Thymus (tissue), 11 donors: ENCODE data around the gene BCL2L15. TPM values are rescaled to one million over a fixed set of nuclear protein-coding genes. Genes with fewer than 3 reads are reported as not detected.

Experiments
- DNase-seq, 9 donors: peaks; one replicate each; pipeline ENCODE4 v3.0.0-alpha.2; 2013; ENCODE audit warnings: low spot score in 9 of 9, low read depth in 6 of 9, missing footprints in 1 of 9
- H3K27ac ChIP-seq, 2 donors: one replicate each; pipeline ENCODE4 v1.5.1; 2013; ENCODE audit warnings: control low read depth in 1 of 2, low read depth in 1 of 2, low read length in 1 of 2, mild to moderate bottlenecking in 1 of 2, moderate library complexity in 1 of 2
- H3K27me3 ChIP-seq, 2 donors: one replicate each; pipeline ENCODE4 v1.5.1; 2013; ENCODE audit warnings: low read length in 1 of 2; ENCODE audit not compliant: control insufficient read depth in 2 of 2, insufficient read depth in 1 of 2
- H3K36me3 ChIP-seq, 2 donors: one replicate each; pipeline ENCODE4 v1.5.1; 2013; ENCODE audit warnings: low read length in 1 of 2, mild to moderate bottlenecking in 1 of 2, moderate library complexity in 1 of 2; ENCODE audit not compliant: control insufficient read depth in 2 of 2, insufficient read depth in 2 of 2
- H3K4me1 ChIP-seq, 2 donors: one replicate each; pipeline ENCODE4 v1.5.1; 2013; ENCODE audit warnings: low read length in 2 of 2; ENCODE audit not compliant: control insufficient read depth in 2 of 2, insufficient read depth in 2 of 2
- H3K4me3 ChIP-seq, 2 donors: one replicate each; pipeline ENCODE4 v1.5.1; 2013; ENCODE audit warnings: low read length in 2 of 2, control low read depth in 1 of 2, mild to moderate bottlenecking in 1 of 2
- H3K9me3 ChIP-seq, 2 donors: one replicate each; pipeline ENCODE4 v1.5.1; 2013; ENCODE audit warnings: low read length in 1 of 2, mild to moderate bottlenecking in 1 of 2; ENCODE audit not compliant: control insufficient read depth in 2 of 2, insufficient read depth in 1 of 2
- WGBS: extraction: QIAGEN DNeasy Blood & Tissue Kit; methylation state at CpG from one replicate; pipeline ENCODE4 v1.1.7; 2013; 5-methylcytosine and 5-hydroxymethylcytosine counted together
- polyA plus RNA-seq: library from polyadenylated mRNA; stranded (reverse); fragments of 200-250 nt; gene quantifications from one replicate; pipeline ENCODE4 v1.2.3, GENCODE V29; 2013
- total RNA-seq: library from RNA; stranded (reverse); fragments of 120-200 nt; gene quantifications from one replicate; pipeline ENCODE4 v1.2.4, GENCODE V29; 2013
- donor health status: healthy.

BCL2L15 gene
- total and polyA plus RNA-seq, 2 donors, result 0.76 to 1.8 TPM

DNA sequence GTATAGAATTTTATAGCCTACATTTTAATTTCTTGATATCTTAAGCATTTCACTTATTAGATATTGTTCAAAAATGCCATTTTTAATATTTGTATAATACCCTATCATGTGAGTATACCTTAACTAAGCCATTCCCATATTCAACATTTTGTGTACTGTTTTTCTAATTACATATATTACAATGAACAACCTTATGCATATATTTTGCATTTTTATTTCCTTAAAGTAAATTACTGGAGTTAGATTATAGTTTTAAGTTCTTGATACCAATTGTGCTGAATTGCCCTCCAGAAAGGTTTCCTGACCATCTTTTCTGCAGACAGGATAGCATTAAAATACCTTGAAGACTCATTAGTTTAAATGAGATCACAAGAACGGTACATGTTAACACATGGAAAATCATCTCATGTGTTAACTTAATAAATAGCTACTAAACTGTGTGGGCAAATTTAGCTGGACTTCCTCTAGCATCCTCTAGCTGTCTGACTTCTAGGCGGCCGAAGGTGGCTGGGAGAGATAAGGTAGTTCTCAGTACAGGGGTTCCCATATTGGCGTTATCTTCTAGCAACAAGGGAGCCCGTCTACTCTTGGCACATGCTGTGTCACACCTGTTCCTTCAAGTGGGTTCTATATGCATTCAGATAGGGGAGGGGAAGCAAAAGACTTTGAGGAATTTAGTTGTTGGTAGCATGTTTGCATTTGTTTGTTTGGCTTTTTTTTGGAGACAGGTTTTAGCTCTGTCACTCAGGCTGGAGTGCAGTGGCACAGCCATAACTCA is 26.7 kb upstream of the BCL2L15 start:
- 52% methylated on average over 5 of the region's 5 CpGs for WGBS
- no peak overlapping the region for H3K4me3 ChIP-seq
- H3K4me1 ChIP-seq, result peaks cover 5 to 7% of the 10 kb centered on the region in 2 donors
- H3K27ac ChIP-seq, result no peak overlapping the region
- DNase-seq, result peak in 3 of 9 donors; percentile 34 to 62 (median 37)
- no peaks in the 10 kb centered on the region for H3K27me3 ChIP-seq
- H3K9me3 ChIP-seq, result no peaks in the 10 kb centered on the region
- H3K36me3 ChIP-seq, result peaks cover 12 to 32% of the 10 kb centered on the region in 2 donors

DNA sequence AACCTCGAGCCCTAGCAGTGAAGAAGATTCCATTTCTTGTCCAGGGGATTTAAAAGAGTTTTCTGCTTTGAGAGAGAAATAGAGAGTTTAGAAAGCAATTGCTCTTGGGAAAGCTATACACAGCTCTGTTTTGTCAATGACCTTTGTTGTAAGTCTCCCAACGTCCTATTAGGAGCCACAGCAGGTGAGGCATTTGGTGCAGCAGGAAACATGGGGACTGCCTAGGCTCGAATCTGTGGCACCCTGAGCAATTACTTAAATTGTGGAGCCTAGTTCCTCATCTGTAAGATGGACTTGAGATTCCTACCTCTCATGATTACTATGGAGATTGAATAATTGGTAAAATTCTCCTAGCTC is 25.9 kb upstream of the BCL2L15 start:
- Histone ChIP-seq H3K9me3 (no peaks in the 10 kb centered on the region), H3K27ac (peak overlapping the region in 1 of 2 donors; percentile 25), H3K4me1 (peaks cover 5 to 7% of the 10 kb centered on the region in 2 donors), H3K4me3 (no peak overlapping the region), H3K36me3 (peaks cover 17 to 38% of the 10 kb centered on the region in 2 donors), H3K27me3 (no peaks in the 10 kb centered on the region)
- no peak for DNase-seq
- WGBS, result 91% methylated on average over 3 of the region's 3 CpGs

DNA sequence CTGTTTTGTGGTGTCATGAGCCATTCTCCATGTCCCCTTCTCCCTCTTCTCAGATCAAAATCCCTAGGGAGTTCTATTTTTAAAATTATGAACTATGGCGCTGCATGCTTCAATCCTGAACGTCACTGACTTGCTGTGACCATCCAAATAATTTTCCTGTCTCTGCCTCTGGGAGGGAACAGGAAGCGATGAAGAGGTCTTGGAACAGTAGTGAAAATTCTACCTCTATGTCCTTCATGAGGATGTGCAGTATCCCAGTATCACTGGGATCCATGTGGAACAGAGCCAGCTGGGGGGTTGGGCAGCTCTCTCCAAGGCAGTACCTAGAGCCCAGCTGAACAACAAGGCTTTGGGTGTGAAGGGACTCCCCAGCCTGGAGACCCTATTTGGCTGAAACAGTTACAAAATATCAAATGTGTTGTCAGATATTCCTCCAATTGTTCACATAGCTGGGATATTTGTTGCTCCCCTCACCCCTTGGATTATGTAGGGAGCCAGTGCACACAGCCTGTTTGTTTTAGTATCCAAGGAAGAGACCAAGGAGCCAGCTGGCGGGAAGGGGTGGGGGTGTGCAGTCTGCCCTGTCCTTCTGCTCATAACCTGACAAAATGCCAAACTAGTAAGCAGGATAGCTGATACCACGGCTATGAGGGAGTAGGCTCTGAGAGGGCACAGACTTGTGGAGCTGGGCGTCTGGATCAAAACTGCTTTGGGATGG is 25.4 kb upstream of the BCL2L15 start:
- Histone ChIP-seq H3K4me1 (peaks cover 5 to 7% of the 10 kb centered on the region in 2 donors), H3K4me3 (no peak overlapping the region), H3K9me3 (no peaks in the 10 kb centered on the region), H3K36me3 (peaks cover 23 to 43% of the 10 kb centered on the region in 2 donors), H3K27ac (no peak overlapping the region), H3K27me3 (no peaks in the 10 kb centered on the region)
- DNase-seq, result no peak
- WGBS, result 96% methylated on average over 6 of the region's 6 CpGs

DNA sequence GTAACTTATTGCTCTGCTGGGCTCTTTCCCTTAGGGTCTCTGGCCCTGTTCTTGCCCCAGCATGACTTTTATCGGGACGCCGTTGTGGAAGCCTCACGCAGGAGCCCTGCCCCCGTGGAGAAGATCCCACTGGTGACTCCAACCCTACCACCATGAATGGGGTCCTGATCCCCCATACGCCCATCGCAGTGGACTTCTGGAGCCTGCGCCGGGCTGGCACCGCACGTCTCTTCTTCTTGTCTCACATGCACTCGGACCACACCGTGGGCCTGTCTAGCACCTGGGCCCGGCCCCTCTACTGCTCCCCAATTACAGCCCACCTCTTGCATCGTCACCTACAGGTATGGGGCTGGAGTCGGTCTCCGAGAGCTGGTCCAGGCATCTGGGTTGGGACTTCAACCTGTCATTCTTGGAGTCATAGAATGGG is 18.1 kb upstream of the BCL2L15 start:
- H3K4me3 ChIP-seq, result peak overlapping the region; percentile 83 to 88
- H3K9me3 ChIP-seq, result no peaks in the 10 kb centered on the region
- WGBS, result under 1% methylated on average over 17 of the region's 17 CpGs
- DNase-seq, result peak in 3 of 9 donors; percentile 19 to 37 (median 30)
- no peaks in the 10 kb centered on the region for H3K27me3 ChIP-seq
- peak overlapping the region in 1 of 2 donors; percentile 78 for H3K27ac ChIP-seq
- peaks cover 18% of the 10 kb centered on the region in 2 donors for H3K4me1 ChIP-seq
- peaks cover 21 to 40% of the 10 kb centered on the region in 2 donors for H3K36me3 ChIP-seq

DNA sequence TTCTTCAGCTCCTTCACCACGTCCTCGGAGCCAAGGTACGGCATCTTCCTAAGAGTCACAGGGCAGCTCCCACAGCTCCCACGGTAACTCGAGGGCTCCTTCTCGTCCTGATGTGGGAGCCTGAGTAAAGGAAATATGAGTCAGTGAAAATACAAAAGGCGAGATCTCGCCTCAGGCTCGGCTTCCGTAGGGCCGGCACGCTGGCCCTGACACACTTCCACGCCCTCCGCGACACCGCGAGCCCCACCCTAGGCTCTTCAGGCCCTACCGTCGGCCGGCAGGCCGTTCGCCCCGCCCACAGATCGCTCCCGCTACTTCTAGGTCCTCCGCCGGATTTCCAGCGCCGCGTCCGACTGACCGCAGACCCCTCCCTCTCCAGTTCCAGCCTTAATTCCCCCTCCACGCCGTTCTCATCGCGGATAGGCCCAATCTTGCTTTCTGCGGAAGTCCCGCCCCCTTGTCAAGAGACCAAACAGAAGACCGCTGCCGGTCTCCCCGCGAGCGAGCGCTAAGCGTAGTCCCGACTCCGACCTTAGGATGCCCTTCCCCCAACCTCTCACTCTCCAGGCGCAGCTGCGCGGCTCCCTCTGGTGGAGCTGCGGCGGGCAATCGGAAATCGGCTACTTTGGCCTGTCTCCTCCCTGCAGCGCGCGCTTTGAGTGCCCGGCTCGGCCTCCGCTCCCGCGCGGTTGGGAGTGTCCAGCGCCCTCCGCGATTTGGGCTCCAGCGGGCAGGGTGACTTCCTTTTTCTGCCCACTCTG is 17.5 kb upstream of the BCL2L15 start, which contains the start of the genes AP4B1 and DCLRE1B:
AP4B1 (minus strand) TSS at position 126 of the 761 bp plus-strand sequence; CDS start at position 44, 82 bp downstream.
DCLRE1B (plus strand) TSS at position 653 of the 761 bp plus-strand sequence. CDS start 261 bp downstream, outside the sequence.
- Histone ChIP-seq H3K4me3 (peak within 1 kb of the TSS; percentile 83 to 88), H3K4me1 (peaks cover 18% of the 10 kb centered on the region in 2 donors), H3K36me3 (peaks cover 26 to 41% of the 10 kb centered on the region in 2 donors), H3K27me3 (no peaks in the 10 kb centered on the region), H3K9me3 (no peaks in the 10 kb centered on the region), H3K27ac (peak within 1 kb of the TSS; percentile 91 to 93)
- peak; percentile 96 to 99 (median 97) for DNase-seq
- under 1% methylated on average over 67 of the region's 67 CpGs for WGBS

DNA sequence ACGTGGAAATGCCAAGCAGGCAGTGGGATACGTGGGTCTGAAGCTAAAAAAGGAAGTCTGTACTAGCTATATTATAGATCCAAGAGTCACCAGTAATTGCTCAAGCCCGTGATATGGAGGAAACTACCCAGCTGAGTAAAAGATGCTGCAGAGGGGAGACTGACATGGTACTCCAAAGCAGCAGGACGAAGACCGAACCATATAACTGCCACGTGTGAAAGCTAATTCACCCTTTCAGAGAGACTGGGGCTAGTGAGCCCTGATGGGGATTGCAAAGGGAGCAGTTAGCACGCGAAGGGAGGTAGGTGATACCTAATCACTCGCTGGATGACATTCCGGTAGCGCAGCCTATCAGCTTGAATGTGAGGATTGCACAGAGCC is 16.9 kb upstream of the BCL2L15 start:
- no peaks in the 10 kb centered on the region for H3K9me3 ChIP-seq
- H3K36me3 ChIP-seq, result peaks cover 31 to 42% of the 10 kb centered on the region in 2 donors
- peak overlapping the region; percentile 91 to 93 for H3K27ac ChIP-seq
- H3K4me3 ChIP-seq, result peak overlapping the region; percentile 83 to 88
- H3K4me1 ChIP-seq, result peaks cover 18% of the 10 kb centered on the region in 2 donors
- no peak for DNase-seq
- under 1% methylated on average over 11 of the region's 11 CpGs for WGBS
- no peaks in the 10 kb centered on the region for H3K27me3 ChIP-seq

DNA sequence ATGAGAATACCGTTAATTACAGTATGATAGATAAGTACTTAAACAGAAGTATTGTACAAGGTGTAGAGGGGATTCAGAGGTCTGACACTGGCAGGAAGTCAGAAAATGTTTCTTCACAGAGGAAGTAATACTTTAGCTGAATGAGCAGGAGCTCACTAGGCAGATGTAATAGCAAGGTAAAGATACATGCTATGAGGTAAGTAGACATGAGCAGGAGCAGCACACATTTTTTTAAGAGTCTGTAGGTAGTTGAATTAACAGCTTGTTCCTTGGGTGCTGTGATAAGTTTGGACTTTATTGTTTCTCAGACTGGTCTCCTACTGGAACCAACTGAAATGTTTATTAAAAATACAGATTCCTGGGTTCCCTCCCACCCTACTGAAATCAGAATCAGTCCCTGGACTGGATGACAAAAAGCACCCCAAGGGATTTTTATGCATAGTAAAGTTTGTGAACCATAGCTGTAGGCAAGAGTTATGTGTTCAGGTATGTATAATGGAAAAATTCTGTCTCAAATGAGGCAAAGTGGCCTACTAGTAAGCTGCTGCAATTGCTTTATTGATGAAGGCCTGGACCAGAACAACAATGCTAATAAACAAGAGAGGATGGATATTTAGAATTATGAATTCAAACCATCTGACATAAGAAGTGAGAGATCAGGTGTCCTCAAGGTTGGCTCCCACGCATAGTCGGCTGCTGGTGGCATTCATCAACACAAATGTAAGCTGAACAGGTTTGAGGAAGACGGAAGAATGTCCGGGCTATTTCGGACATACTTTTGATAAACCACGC is 16.3 kb upstream of the BCL2L15 start:
- peak in 3 of 9 donors; percentile 12 to 51 (median 24) for DNase-seq
- Histone ChIP-seq H3K27ac (peak overlapping the region; percentile 91 to 93), H3K36me3 (peaks cover 35 to 43% of the 10 kb centered on the region in 2 donors), H3K4me1 (peaks cover 18% of the 10 kb centered on the region in 2 donors), H3K27me3 (no peaks in the 10 kb centered on the region), H3K9me3 (no peaks in the 10 kb centered on the region), H3K4me3 (peak overlapping the region; percentile 83 to 88)
- 21% methylated on average over 7 of the region's 7 CpGs for WGBS

DNA sequence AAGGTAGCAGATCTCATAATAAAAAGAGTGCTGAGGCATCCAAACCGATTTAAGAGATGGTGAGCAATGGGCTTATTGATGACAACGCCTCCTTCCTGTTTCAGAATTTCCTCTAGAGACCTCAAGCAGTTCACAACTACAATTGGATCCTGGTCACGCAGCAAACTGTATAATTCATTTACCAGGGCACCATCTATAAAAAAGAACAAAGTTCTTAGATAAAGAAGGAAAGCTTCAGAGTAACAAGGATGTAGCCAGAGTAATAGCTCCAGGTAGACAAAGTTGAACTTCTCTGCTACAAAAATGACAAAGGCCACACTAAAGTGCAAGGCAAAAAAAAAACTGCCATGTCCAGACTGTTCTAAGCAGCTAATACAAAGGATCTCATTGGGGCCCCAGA is 13.8 kb upstream of the BCL2L15 start:
- no peaks in the 10 kb centered on the region for H3K27me3 ChIP-seq
- peaks cover 12 to 17% of the 10 kb centered on the region in 2 donors for H3K4me1 ChIP-seq
- H3K27ac ChIP-seq, result no peak overlapping the region
- no peak for DNase-seq
- peaks cover 40 to 54% of the 10 kb centered on the region in 2 donors for H3K36me3 ChIP-seq
- H3K9me3 ChIP-seq, result no peaks in the 10 kb centered on the region
- WGBS, result 96% methylated on average over 3 of the region's 3 CpGs
- H3K4me3 ChIP-seq, result no peak overlapping the region
